Karpas-422 (cell line): ENCODE measurements around the gene EFCAB11. TPM values are rescaled to one million over a fixed set of nuclear protein-coding genes. Genes with fewer than 3 reads are reported as not detected.

ENCODE experiments used
- DNase-seq: peaks from one replicate; pipeline ENCODE4 v3.0.0-alpha.2; 2015
- H2AFZ ChIP-seq: fragments of 200-600 bp; sonication (generic); 2 replicates; pipeline ENCODE4 v1.6.1; 2014; ENCODE audit warnings: antibody characterized with exemption, low read length, mixed read lengths
- H3K27ac ChIP-seq: fragments of 200-600 bp; sonication (generic); 2 replicates; pipeline ENCODE4 v1.5.1; 2014; ENCODE audit warnings: mild to moderate bottlenecking, low read length, moderate library complexity
- H3K27me3 ChIP-seq: fragments of 200-600 bp; sonication (generic); 2 replicates; pipeline ENCODE4 v1.6.1; 2014; ENCODE audit warnings: low read length, mixed read lengths
- H3K36me3 ChIP-seq: fragments of 200-600 bp; sonication (generic); 2 replicates; pipeline ENCODE4 v1.6.1; 2014; ENCODE audit warnings: low read length, mixed read lengths; ENCODE audit not compliant: insufficient read depth
- H3K4me1 ChIP-seq: fragments of 200-600 bp; sonication (generic); 2 replicates; pipeline ENCODE4 v1.6.1; 2014; ENCODE audit warnings: mild to moderate bottlenecking, low read length, mixed read lengths
- H3K4me2 ChIP-seq: fragments of 200-600 bp; sonication (generic); 2 replicates; pipeline ENCODE4 v1.6.1; 2014; ENCODE audit warnings: low read length, low read depth, mild to moderate bottlenecking; ENCODE audit not compliant: poor library complexity, severe bottlenecking
- H3K4me3 ChIP-seq: fragments of 200-600 bp; sonication (generic); 2 replicates; pipeline ENCODE4 v1.5.1; 2014; ENCODE audit warnings: mild to moderate bottlenecking, antibody characterized with exemption, low read length, mixed read lengths
- H3K79me2 ChIP-seq: fragments of 200-600 bp; sonication (generic); 2 replicates; pipeline ENCODE4 v1.6.1; 2014; ENCODE audit warnings: mild to moderate bottlenecking, low read length, mixed read lengths
- H3K9ac ChIP-seq: fragments of 200-600 bp; sonication (generic); 2 replicates; pipeline ENCODE4 v1.6.0; 2014; ENCODE audit warnings: low read length
- H3K9me2 ChIP-seq: fragments of 200-600 bp; sonication (generic), shearing (Covaris generic); replicated peaks from 2 replicates; pipeline ENCODE4 v1.6.0; 2014; ENCODE audit warnings: mild to moderate bottlenecking, low read length, moderate library complexity; ENCODE audit not compliant: insufficient read depth
- H3K9me3 ChIP-seq: fragments of 300-700, 200-600 bp; sonication (generic); 2 replicates; pipeline ENCODE4 v1.6.1; 2014; ENCODE audit warnings: low read length, mixed read lengths
- H4K20me1 ChIP-seq: fragments of 200-600 bp; sonication (generic); 2 replicates; pipeline ENCODE4 v1.6.1; 2014; ENCODE audit warnings: mild to moderate bottlenecking, antibody characterized with exemption, low read length, low read depth; ENCODE audit not compliant: insufficient read depth
- total RNA-seq: library from RNA; depleted of rRNA; stranded (reverse); fragments of >200 nt; shearing (Covaris generic); gene quantifications from 2 replicates; pipeline ENCODE4 v1.2.3, GENCODE V29; 2014; ENCODE audit warnings: low replicate concordance

EFCAB11 gene
- total RNA-seq, 1 experiment from 2014 or later, result 43.3 TPM

- Histone ChIP-seq H3K27ac (peak within 1 kb of the TSS; percentile 78), H3K4me1 (peaks cover 38% of the 10 kb centered on the region), H3K27me3 (no peaks in the 10 kb centered on the region), H3K9me2 (no peaks in the 10 kb centered on the region), H2AFZ (peak within 1 kb of the TSS; percentile 93), H4K20me1 (0 out of 2 replicates have a peak, but pooled peaks cover 5% of the 10 kb centered on the region), H3K4me3 (peak within 1 kb of the TSS; percentile 68), H3K36me3 (peaks cover 37% of the 10 kb centered on the region), H3K4me2 (peak within 1 kb of the TSS; percentile 84), H3K9ac (peak within 1 kb of the TSS; percentile 91), H3K79me2 (peaks cover 68% of the 10 kb centered on the region), H3K9me3 (no peaks in the 10 kb centered on the region)
- peak; percentile 99 for DNase-seq
Measured at GRCh38 chr14:89955745-89956660, 1.5 kb upstream of the EFCAB11 start, which contains the start of gene TDP1. Gene TDP1, plus strand, starts transcription at chr14:89955927. Its CDS starts 7,188 bp downstream, at chr14:89963115.

GRCh38 chr14:89955022-89955744 lies 653 bp upstream of the EFCAB11 start:
- peaks cover 60% of the 10 kb centered on the region for H3K79me2 ChIP-seq
- peak overlapping the region; percentile 91 for H3K9ac ChIP-seq
- no peak for DNase-seq
- H3K9me2 ChIP-seq, result no peaks in the 10 kb centered on the region
- H3K4me2 ChIP-seq, result peak overlapping the region; percentile 84
- peak overlapping the region; percentile 44 for H3K27ac ChIP-seq
- H4K20me1 ChIP-seq, result 0 out of 2 replicates have a peak, but pooled peaks cover 5% of the 10 kb centered on the region
- H2AFZ ChIP-seq, result peak overlapping the region; percentile 93
- H3K4me1 ChIP-seq, result peaks cover 38% of the 10 kb centered on the region
- H3K4me3 ChIP-seq, result peak overlapping the region; percentile 68
- H3K9me3 ChIP-seq, result no peaks in the 10 kb centered on the region
- peaks cover 45% of the 10 kb centered on the region for H3K36me3 ChIP-seq
- H3K27me3 ChIP-seq, result no peaks in the 10 kb centered on the region

- H3K9ac ChIP-seq, result peak overlapping the region; percentile 78
- H3K27ac ChIP-seq, result peak overlapping the region; percentile 34
- no peak overlapping the region for H2AFZ ChIP-seq
Measured at GRCh38 chr14:89953602-89954001, 928 bp downstream of the EFCAB11 start.

GRCh38 chr14:89952576-89952975 lies 2.0 kb downstream of the EFCAB11 start:
- H2AFZ ChIP-seq, result no peak overlapping the region
- 0 out of 2 replicates have a peak, but pooled peaks cover 4% of the 10 kb centered on the region for H4K20me1 ChIP-seq
- no peak for DNase-seq
- H3K9ac ChIP-seq, result no peak overlapping the region
- peaks cover 39% of the 10 kb centered on the region for H3K36me3 ChIP-seq
- no peak overlapping the region; the same call in 1 of the 2 replicates for H3K4me3 ChIP-seq
- H3K9me2 ChIP-seq, result no peaks in the 10 kb centered on the region
- peaks cover 34% of the 10 kb centered on the region for H3K79me2 ChIP-seq
- H3K4me2 ChIP-seq, result peak overlapping the region; percentile 84
- H3K27ac ChIP-seq, result no peak overlapping the region
- no peaks in the 10 kb centered on the region for H3K27me3 ChIP-seq
- H3K4me1 ChIP-seq, result peaks cover 28% of the 10 kb centered on the region
- H3K9me3 ChIP-seq, result no peaks in the 10 kb centered on the region

More at GRCh38 chr14:89953602-89954001, 928 bp downstream of the EFCAB11 start:
- Histone ChIP-seq H3K4me1 (peaks cover 34% of the 10 kb centered on the region), H3K36me3 (peaks cover 48% of the 10 kb centered on the region), H3K9me2 (no peaks in the 10 kb centered on the region), H3K27me3 (no peaks in the 10 kb centered on the region), H3K4me2 (peak overlapping the region; percentile 84), H3K4me3 (peak overlapping the region; percentile 68), H3K79me2 (peaks cover 44% of the 10 kb centered on the region), H3K9me3 (no peaks in the 10 kb centered on the region), H4K20me1 (0 out of 2 replicates have a peak, but pooled peaks cover 5% of the 10 kb centered on the region)
- peak; percentile 55 for DNase-seq

- H4K20me1 ChIP-seq, result no peaks in the 10 kb centered on the region
- H3K36me3 ChIP-seq, result peaks cover 48% of the 10 kb centered on the region
- no peaks in the 10 kb centered on the region for H3K9me2 ChIP-seq
- H3K79me2 ChIP-seq, result peaks cover under 1% of the 10 kb centered on the region; the same call in 1 of the 2 replicates
- H3K9ac ChIP-seq, result no peak overlapping the region
- no peak overlapping the region for H3K27ac ChIP-seq
- H3K4me3 ChIP-seq, result no peak overlapping the region
- H3K27me3 ChIP-seq, result no peaks in the 10 kb centered on the region
- no peak for DNase-seq
- no peaks in the 10 kb centered on the region for H3K9me3 ChIP-seq
- no peak overlapping the region for H2AFZ ChIP-seq
- no peaks in the 10 kb centered on the region for H3K4me1 ChIP-seq
- H3K4me2 ChIP-seq, result no peak overlapping the region
Measured at GRCh38 chr14:89947344-89947743, 7.2 kb downstream of the EFCAB11 start.

- peaks cover 13% of the 10 kb centered on the region for H3K4me1 ChIP-seq
- no peak overlapping the region for H3K9ac ChIP-seq
- DNase-seq, result no peak
- no peaks in the 10 kb centered on the region for H3K27me3 ChIP-seq
- H3K36me3 ChIP-seq, result peaks cover 15% of the 10 kb centered on the region; the same call in 1 of the 2 replicates
- H3K27ac ChIP-seq, result no peak overlapping the region
- no peaks in the 10 kb centered on the region for H3K9me3 ChIP-seq
- H3K4me2 ChIP-seq, result no peak overlapping the region
- H2AFZ ChIP-seq, result no peak overlapping the region
- no peak overlapping the region for H3K4me3 ChIP-seq
- no peaks in the 10 kb centered on the region for H3K9me2 ChIP-seq
- no peaks in the 10 kb centered on the region for H4K20me1 ChIP-seq
- H3K79me2 ChIP-seq, result no peaks in the 10 kb centered on the region; the same call in 1 of the 2 replicates
Measured at GRCh38 chr14:89941830-89942377, 12.6 kb downstream of the EFCAB11 start.

GRCh38 chr14:89936654-89937185 lies 17.8 kb downstream of the EFCAB11 start:
- H3K79me2 ChIP-seq, result no peaks in the 10 kb centered on the region; the same call in 1 of the 2 replicates
- H3K4me2 ChIP-seq, result no peak overlapping the region
- H3K36me3 ChIP-seq, result no peaks in the 10 kb centered on the region; the same call in 1 of the 2 replicates
- H3K4me1 ChIP-seq, result peaks cover 13% of the 10 kb centered on the region
- H3K27me3 ChIP-seq, result no peaks in the 10 kb centered on the region
- DNase-seq, result no peak
- H2AFZ ChIP-seq, result no peak overlapping the region
- no peak overlapping the region for H3K4me3 ChIP-seq
- no peak overlapping the region for H3K27ac ChIP-seq
- no peaks in the 10 kb centered on the region for H3K9me3 ChIP-seq
- no peak overlapping the region for H3K9ac ChIP-seq
- no peaks in the 10 kb centered on the region for H4K20me1 ChIP-seq
- no peaks in the 10 kb centered on the region for H3K9me2 ChIP-seq
